GM20000 (cell line): ENCODE data around the gene NLGN4X.

ENCODE experiments used
- DNase-seq: peaks from one replicate; pipeline ENCODE4 v3.0.0; 2012; ENCODE audit warnings: low spot score
- CTCF ChIP-seq: IDR thresholded peaks from 2 replicates; pipeline ENCODE4 v1.5.1; 2012; ENCODE audit warnings: mild to moderate bottlenecking, control low read depth; ENCODE audit errors: extremely low read depth, missing control alignments

The NLGN4X gene

DNA sequence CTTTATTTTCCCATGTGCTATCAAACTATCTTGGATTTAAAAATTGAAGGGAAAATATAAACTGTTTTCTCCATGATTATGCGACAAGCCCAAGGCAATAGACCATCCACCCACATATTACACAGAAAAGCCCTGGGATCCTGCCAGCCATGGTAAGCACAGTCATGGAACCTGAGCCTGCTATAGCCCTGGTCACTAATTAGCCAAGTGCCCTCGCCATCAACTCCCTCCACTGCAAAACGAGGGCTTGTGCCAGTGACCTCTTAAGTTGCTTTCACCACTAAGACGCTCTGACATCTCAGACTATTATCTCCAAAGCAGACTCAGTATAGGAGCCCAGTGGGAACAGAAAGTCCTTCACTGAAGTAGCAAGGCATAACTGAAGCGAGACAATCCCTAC, 69.2 kb downstream of the NLGN4X start:
- TF ChIP-seq CTCF, result no peak
- DNase-seq, result no peak

DNA sequence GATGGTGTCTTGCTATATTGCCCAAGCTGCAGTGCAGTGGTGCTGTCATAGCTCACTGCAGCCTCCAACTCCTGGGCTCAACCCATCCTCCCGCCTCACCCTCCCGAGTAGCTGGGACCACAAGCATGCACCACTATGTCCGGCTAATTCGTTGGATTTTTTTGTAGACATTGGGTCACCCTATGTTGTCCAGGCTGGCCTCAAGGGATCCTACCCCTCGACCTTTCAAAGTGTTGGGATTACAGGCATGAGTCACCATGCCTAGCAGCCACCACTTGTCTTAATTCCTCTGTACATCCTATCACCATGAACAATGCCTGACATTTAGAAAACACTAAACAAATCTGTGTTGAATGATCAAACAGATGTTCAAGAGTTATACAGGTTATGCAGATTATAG, 76.7 kb downstream of the NLGN4X start:
- no peak for DNase-seq

GRCh38 chrX:6149060-6149872, 79.4 kb downstream of the NLGN4X start:
- no peak for TF ChIP-seq CTCF
- no peak for DNase-seq

More for the DNA sequence above, 76.7 kb downstream of the NLGN4X start:
- no peak for TF ChIP-seq CTCF

DNA sequence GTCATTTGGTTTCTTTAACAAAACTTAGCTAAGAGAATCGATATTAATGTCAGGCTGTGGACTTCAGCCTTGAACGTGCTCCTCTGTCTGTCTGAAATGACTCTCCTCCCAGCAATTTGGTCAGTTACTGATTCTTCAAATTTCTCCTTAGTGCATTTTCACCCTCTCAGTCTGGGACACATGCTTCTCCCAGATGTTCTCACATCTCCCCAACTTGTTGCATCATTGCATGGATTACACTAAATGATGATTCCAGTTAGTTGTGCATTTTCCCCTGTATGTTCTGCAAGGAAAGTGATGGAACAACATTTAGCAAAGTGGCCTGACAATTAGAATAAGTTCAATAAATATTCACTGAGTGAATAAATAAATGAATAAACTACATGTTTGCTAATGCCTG, 94.4 kb downstream of the NLGN4X start:
- TF ChIP-seq CTCF, result no peak
- no peak for DNase-seq

GRCh38 chrX:6132970-6133369, 95.7 kb downstream of the NLGN4X start:
- DNase-seq, result no peak
- TF ChIP-seq CTCF, result no peak

DNA sequence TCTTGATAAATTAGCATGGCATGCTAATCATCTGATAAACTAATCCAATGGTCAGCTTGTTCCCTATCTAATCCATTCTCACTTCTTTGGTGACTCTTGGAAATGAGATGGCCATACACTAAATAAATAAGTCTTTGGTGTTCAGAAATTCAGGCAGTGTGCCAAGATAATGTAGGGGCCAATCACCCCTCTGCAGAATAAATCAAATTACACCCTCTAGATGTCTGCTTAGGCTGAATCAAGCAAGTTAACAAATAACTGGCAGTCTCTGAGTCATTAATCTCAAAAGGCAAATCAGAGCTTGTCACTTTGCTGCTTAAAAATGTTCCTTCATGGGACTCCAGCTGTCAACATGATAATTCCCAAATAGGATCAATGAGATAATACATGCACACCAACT, 97.4 kb downstream of the NLGN4X start:
- no peak for DNase-seq
- no peak for TF ChIP-seq CTCF

DNA sequence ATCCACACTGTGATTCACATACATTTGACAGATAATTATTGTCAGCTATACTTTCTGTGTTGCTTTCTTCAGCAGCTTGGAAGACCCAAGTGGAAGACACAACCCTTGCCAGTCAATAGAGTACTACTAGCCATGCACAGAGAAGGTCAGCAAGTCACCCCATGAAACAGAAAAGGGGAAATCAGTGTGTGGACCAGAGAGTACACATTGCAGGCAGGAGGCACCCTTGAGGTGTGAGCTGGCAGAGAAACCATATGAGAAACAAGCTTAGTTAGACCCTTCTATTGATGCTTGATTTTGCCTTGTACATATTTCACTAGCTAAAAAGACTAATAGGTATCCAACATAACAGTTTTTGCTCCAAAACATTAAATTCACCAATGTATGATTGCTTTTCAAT, 99.5 kb downstream of the NLGN4X start:
- no peak for TF ChIP-seq CTCF
- DNase-seq, result no peak
